Esophagus squamous epithelium (tissue), 5 donors: ENCODE results near the gene PLXNB2. TPM values are rescaled to one million over a fixed set of nuclear protein-coding genes. Genes with fewer than 3 reads are reported as not detected.

Experiments
- DNase-seq: peaks from one replicate; lab custom pipeline; 2025; lab: John Stamatoyannopoulos, UW
- H3K27ac ChIP-seq, 4 donors: fragments of 200-600 bp; sonication (generic); one replicate each; pipeline ENCODE4 v1.5.1; 2016 to 2019; ENCODE audit warnings: mild to moderate bottlenecking in 1 of 4
- H3K27me3 ChIP-seq, 4 donors: fragments of 200-600 bp; sonication (generic); 1 replicate in 3 of 4; 2 replicates in 1 of 4; pipeline versions ENCODE4 v1.5.1 to v1.6.0; 2017 to 2021; ENCODE audit warnings: antibody characterized with exemption in 1 of 4
- H3K36me3 ChIP-seq, 3 donors: fragments of 200-600 bp; sonication (generic); one replicate each; pipeline ENCODE4 v1.5.1; 2016 to 2019
- H3K4me1 ChIP-seq, 3 donors: fragments of 200-600 bp; sonication (generic); one replicate each; pipeline ENCODE4 v1.5.1; 2017 to 2019
- H3K4me3 ChIP-seq, 4 donors: fragments of 200-600 bp; sonication (generic); 1 replicate in 3 of 4; 2 replicates in 1 of 4; pipeline ENCODE4 v1.5.1; 2016 to 2019; ENCODE audit warnings: mild to moderate bottlenecking in 2 of 4, moderate library complexity in 1 of 4
- H3K9me3 ChIP-seq, 3 donors: fragments of 200-600 bp; sonication (generic); one replicate each; pipeline ENCODE4 v1.5.1; 2016 to 2019
- CTCF ChIP-seq, 6 experiments: fragments of 450-650 bp in 4 of 6; fragments of 200-600 bp in 2 of 6; sonication (generic) in 2 of 6; IDR thresholded peaks; one replicate each; pipeline ENCODE4 v1.5.1; 2016 to 2019; ENCODE audit warnings: antibody characterized with exemption in 6 of 6, mild to moderate bottlenecking in 4 of 6, moderate library complexity in 4 of 6
- POLR2A ChIP-seq, 4 donors: fragments of 450-650 bp; IDR thresholded peaks; one replicate each; pipeline ENCODE4 v1.6.1; 2017; ENCODE audit warnings: antibody characterized with exemption in 4 of 4, mild to moderate bottlenecking in 4 of 4, moderate library complexity in 3 of 4
- WGBS, 2 donors: methylation state at CpG; one replicate each; pipeline ENCODE4 v1.1.5; 2018; 5-methylcytosine and 5-hydroxymethylcytosine counted together
- intact Hi-C: fragments of 100-400 bp; cut with DNase I; formaldehyde crosslinking; loops from one replicate; pipeline ENCODE4 v1.15.0; 2022
- total RNA-seq, 4 donors: library from RNA; depleted of rRNA; stranded (reverse); fragments of >200 nt; gene quantifications; one replicate each; pipeline ENCODE4 v1.1.0, GENCODE V29; 2016
- donor health status: DM: yes; HTN: yes; CAD: no.

The PLXNB2 gene
- total RNA-seq, 4 donors from 2014 or later, result 80.9 to 231 (median 129) TPM

GRCh38 chr22:50228366-50228765 lies 79.1 kb downstream of the PLXNB2 start:
- TF ChIP-seq POLR2A (IDR thresholded peaks at IDR 0.05) (no peak), CTCF (IDR thresholded peaks at IDR 0.05) (no peak)
- H3K4me1 ChIP-seq, result no peaks in the 10 kb centered on the region
- H3K27me3 ChIP-seq, result no peaks in the 10 kb centered on the region
- intact Hi-C loops, result no loop called here
- H3K27ac ChIP-seq, result no peak overlapping the region
- no peaks in the 10 kb centered on the region for H3K9me3 ChIP-seq
- H3K36me3 ChIP-seq, result peaks cover 21 to 98% (median 39%) of the 10 kb centered on the region in 3 donors
- H3K4me3 ChIP-seq, result no peak overlapping the region
- 97 to 100% methylated on average over 4 to 7 of the region's 9 CpGs for WGBS, 2 donors
- no peak for DNase-seq

DNA sequence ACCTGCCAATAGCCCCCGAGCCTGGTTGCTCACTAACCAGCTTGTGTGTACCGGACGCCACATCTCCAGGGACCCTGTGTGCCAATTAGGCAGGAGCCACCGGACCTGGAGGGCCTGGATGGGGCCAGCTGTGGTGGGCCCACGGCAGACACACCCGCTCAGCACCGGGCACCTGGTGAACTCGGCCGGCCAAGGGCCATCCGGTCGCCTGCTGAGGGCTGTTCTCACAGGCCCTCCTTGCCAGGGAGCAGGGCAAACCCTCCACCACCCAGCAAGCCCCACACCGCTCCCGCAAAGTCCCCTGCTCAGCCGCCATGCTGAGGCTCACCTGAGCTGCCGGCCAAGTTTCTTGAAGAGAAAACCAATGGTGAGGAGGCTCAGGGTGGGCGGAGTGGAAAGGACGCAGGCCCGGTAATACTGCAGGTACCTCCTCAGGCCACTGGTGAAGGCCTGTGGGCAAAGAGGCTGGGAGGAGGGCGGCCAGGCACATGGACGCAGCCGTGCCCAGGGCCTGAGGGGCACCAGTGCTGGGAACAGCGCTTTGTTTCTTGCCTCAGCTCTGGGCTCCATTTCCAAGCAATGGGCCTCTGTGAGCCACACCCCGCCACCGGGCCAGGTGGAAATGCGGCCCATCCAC lies 79.7 kb downstream of the PLXNB2 start:
- TF ChIP-seq CTCF (IDR thresholded peaks at IDR 0.05), result no peak
- TF ChIP-seq POLR2A (IDR thresholded peaks at IDR 0.05), result no peak
- Histone ChIP-seq H3K27ac (no peak overlapping the region), H3K36me3 (peaks cover 23 to 98% (median 44%) of the 10 kb centered on the region in 3 donors), H3K27me3 (no peaks in the 10 kb centered on the region), H3K4me3 (no peak overlapping the region), H3K9me3 (no peaks in the 10 kb centered on the region), H3K4me1 (no peaks in the 10 kb centered on the region)
- intact Hi-C loops, result no loop called here
- WGBS, 2 donors, result 92 to 94% methylated on average over 13 to 18 of the region's 25 CpGs
- no peak for DNase-seq

GRCh38 chr22:50226875-50227165 lies 80.6 kb downstream of the PLXNB2 start:
- H3K9me3 ChIP-seq, result no peaks in the 10 kb centered on the region
- H3K4me3 ChIP-seq, result no peak overlapping the region
- H3K27me3 ChIP-seq, result no peaks in the 10 kb centered on the region
- peaks cover 32 to 98% (median 53%) of the 10 kb centered on the region in 3 donors for H3K36me3 ChIP-seq
- WGBS, 2 donors, result 90 to 100% methylated on average over 2 to 5 of the region's 18 CpGs
- no peaks in the 10 kb centered on the region for H3K4me1 ChIP-seq
- intact Hi-C loops, result no loop called here
- TF ChIP-seq POLR2A (IDR thresholded peaks at IDR 0.05), result no peak
- no peak for TF ChIP-seq CTCF (IDR thresholded peaks at IDR 0.05)
- H3K27ac ChIP-seq, result no peak overlapping the region
- DNase-seq, result no peak

DNA sequence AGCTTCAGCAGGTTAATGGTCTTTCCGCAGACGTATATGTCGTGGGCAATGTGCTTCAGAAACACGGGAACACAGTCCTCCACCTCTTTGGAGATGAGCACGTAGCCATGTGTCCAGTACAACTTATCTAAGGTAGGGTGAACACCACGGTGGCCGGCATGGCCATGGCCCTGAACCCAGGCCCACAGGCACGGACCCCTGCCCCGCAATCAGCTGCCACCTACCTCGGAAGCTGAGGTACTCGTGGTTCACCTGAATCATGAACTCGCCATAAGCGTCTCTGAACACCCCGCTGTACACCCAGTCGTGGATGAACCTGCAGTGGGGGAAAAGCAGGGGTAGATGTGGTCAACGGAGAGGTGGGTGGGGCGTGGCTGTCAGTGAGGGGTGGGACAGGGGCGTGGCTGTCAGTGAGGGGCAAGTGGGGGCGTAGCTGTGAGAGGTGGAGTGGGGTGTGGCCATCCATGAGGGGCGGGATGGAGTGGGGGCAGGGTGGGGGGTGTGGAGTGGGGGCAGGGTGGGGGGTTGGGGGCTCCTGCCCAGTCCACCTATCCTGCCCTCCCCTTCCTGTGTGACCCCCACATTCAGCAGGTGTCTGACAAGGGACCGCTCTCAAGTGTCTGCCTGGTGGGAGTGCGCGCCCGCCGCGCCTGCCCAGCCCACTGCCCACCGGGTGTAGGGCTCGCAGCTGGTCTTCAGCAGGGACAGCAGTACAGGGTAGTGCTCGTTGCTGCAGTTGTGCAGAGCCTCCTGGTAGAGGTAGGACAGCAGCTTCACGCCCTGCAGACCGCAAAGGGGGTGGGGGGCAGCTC lies 81.2 kb downstream of the PLXNB2 start:
- TF ChIP-seq CTCF (IDR thresholded peaks at IDR 0.05), result no peak
- TF ChIP-seq POLR2A (IDR thresholded peaks at IDR 0.05), result no peak
- Histone ChIP-seq H3K4me1 (no peaks in the 10 kb centered on the region), H3K27me3 (no peaks in the 10 kb centered on the region), H3K36me3 (peaks cover 38 to 98% (median 58%) of the 10 kb centered on the region in 3 donors), H3K4me3 (no peak overlapping the region), H3K9me3 (no peaks in the 10 kb centered on the region), H3K27ac (no peak overlapping the region)
- intact Hi-C loops, result no loop called here
- no peak for DNase-seq
- 98% methylated on average over 16 of the region's 31 CpGs; no CpG with 5 or more reads in 1 of the 2 donors for WGBS, 2 donors
